ENCODE results near the gene CETN3.

The CETN3 gene

DNA sequence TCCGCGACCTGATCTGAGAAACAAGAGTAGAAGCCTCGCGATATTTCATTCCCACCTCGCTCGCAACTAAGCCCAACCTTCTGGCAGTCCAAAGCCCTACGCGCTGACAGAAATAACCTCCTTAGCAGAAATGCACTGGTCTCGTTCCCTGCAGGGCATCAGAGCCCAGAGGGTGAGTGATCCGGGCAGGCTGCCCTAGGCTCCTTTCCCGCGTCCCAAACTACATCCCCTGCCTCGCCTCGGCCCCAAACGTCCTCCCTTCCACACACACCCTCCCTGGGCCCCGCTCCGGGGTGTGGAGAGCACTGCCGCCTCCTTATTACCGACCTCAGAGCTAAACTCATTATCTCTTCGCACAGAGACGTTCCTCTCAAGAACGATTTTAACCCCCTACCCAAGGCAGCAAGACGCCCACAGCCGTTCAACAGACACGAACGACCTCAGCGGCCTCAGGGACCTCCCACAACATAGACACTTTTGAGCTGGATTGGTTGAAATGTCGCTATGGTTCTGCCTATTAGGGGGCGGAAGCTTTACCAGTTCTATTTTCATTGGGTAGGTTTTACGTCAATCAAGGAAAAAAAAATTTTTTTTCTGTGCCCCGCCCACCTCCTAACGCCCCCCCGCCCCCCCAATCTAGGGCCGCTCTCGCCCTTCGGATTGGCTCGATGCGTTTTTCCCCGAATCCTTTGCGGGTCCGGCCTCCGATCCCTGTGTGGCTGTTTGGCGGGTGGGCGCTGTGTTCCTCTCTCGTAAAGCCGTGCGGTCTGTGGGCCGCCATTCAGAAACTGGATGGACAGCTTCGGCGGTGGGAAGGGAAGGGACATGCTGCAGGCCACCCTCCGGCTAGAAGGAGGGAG is at the start of gene CETN3:
CETN3 (minus strand) TSS at position 439 of the 860 bp plus-strand sequence; CDS start at position 344, 95 bp downstream.
- DNase-seq (ENCODE audit: extremely low read depth, insufficient read length), result peak; percentile 89
- TF ChIP-seq, protein P1, sequence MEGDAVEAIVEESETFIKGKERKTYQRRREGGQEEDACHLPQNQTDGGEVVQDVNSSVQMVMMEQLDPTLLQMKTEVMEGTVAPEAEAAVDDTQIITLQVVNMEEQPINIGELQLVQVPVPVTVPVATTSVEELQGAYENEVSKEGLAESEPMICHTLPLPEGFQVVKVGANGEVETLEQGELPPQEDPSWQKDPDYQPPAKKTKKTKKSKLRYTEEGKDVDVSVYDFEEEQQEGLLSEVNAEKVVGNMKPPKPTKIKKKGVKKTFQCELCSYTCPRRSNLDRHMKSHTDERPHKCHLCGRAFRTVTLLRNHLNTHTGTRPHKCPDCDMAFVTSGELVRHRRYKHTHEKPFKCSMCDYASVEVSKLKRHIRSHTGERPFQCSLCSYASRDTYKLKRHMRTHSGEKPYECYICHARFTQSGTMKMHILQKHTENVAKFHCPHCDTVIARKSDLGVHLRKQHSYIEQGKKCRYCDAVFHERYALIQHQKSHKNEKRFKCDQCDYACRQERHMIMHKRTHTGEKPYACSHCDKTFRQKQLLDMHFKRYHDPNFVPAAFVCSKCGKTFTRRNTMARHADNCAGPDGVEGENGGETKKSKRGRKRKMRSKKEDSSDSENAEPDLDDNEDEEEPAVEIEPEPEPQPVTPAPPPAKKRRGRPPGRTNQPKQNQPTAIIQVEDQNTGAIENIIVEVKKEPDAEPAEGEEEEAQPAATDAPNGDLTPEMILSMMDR (IDR thresholded peaks at IDR 0.05; ENCODE audit: insufficient read depth, low read length, poor library complexity, severe bottlenecking), result no peak
- no peaks in the 10 kb centered on the region for H3K36me3 ChIP-seq (ENCODE audit: control insufficient read depth, insufficient read depth, low read length)
- H3K27me3 ChIP-seq (replicated peaks; ENCODE audit: control insufficient read depth, insufficient read depth, low read length), result no peaks in the 10 kb centered on the region
- peak within 1 kb of the TSS; percentile 100 for H3K4me3 ChIP-seq (replicated peaks; ENCODE audit: low read depth, low read length)

DNA sequence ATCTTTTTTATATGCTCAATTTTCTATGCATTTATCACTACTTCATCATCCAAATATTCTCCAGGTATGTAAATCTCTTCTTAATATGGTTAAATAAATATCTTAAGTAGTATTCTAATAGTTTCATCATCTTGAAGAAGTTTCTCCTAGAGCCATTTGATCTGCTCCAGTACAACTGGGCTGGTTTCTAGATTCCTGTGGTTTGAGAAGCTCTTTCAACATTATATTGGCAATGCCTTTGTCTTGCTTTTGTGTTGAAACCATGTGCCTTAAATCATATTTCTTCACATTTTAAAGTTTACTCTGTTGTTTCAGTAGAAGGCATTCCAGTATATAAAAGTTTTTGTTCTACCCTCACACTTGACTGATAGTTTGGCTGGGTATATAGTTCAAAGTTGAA is 37.4 kb upstream of the CETN3 start:
- Histone ChIP-seq H3K27me3 (replicated peaks; ENCODE audit: control insufficient read depth, insufficient read depth, low read length) (no peaks in the 10 kb centered on the region), H3K4me3 (replicated peaks; ENCODE audit: low read depth, low read length) (no peak overlapping the region), H3K36me3 (ENCODE audit: control insufficient read depth, insufficient read depth, low read length) (no peaks in the 10 kb centered on the region)
- TF ChIP-seq, protein P1 (IDR thresholded peaks at IDR 0.05; ENCODE audit: insufficient read depth, low read length, poor library complexity, severe bottlenecking), result no peak
- DNase-seq (ENCODE audit: extremely low read depth, insufficient read length), result no peak

- TF ChIP-seq, protein P1 (IDR thresholded peaks at IDR 0.05; ENCODE audit: insufficient read depth, low read length, poor library complexity, severe bottlenecking), result no peak
- no peak for DNase-seq (ENCODE audit: extremely low read depth, insufficient read length)
- no peaks in the 10 kb centered on the region for H3K36me3 ChIP-seq (ENCODE audit: control insufficient read depth, insufficient read depth, low read length)
- no peak overlapping the region for H3K4me3 ChIP-seq (replicated peaks; ENCODE audit: low read depth, low read length)
- H3K27me3 ChIP-seq (replicated peaks; ENCODE audit: control insufficient read depth, insufficient read depth, low read length), result no peaks in the 10 kb centered on the region
These were observed 31.1 kb upstream of the CETN3 start for GRCh38 chr5:90440644-90441043.

DNA sequence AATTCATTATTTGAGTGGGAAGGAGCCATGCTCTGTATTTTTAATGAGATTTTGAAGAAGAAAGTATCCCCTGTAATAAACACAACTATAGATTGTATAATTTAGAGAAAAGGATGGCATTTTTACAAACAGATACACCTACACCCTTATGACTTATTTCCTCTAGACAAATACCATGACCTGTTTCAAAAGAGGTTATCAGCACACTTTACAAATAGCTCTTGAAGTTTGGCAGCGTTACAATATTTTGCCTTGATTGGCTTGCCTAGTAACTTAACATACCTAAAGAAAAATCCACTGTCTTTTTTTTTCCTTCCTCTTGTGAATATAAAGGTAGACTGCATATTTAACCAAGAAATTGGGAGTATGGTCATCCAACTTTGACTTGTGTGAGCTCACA is 28.5 kb upstream of the CETN3 start:
- no peaks in the 10 kb centered on the region for H3K27me3 ChIP-seq (replicated peaks; ENCODE audit: control insufficient read depth, insufficient read depth, low read length)
- no peak for DNase-seq (ENCODE audit: extremely low read depth, insufficient read length)
- H3K4me3 ChIP-seq (replicated peaks; ENCODE audit: low read depth, low read length), result no peak overlapping the region
- no peaks in the 10 kb centered on the region for H3K36me3 ChIP-seq (ENCODE audit: control insufficient read depth, insufficient read depth, low read length)
- TF ChIP-seq, protein P1 (IDR thresholded peaks at IDR 0.05; ENCODE audit: insufficient read depth, low read length, poor library complexity, severe bottlenecking), result no peak

DNA sequence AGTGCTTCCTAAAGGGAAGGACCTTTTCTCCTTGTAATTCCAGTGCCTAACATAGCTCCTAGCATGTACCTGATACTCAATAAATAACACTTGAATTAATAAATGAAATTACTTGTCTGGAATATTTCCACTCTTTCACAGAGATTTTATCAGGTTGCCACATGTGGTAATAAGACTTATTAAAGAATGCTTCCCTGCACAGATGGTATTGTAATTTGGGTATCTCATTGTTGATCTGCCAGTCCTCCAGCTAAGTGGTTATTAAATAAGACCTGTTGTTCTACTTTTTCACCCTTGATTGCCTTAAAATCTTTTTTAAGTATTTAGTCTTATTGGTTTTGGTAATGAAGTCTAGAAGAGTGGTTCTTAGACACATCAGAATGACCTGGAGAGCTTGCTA is 28.1 kb upstream of the CETN3 start:
- Histone ChIP-seq H3K4me3 (replicated peaks; ENCODE audit: low read depth, low read length) (no peak overlapping the region), H3K27me3 (replicated peaks; ENCODE audit: control insufficient read depth, insufficient read depth, low read length) (no peaks in the 10 kb centered on the region), H3K36me3 (ENCODE audit: control insufficient read depth, insufficient read depth, low read length) (no peaks in the 10 kb centered on the region)
- TF ChIP-seq, protein P1 (IDR thresholded peaks at IDR 0.05; ENCODE audit: insufficient read depth, low read length, poor library complexity, severe bottlenecking), result no peak
- no peak for DNase-seq (ENCODE audit: extremely low read depth, insufficient read length)

All from GM06990 (cell line).